IMR-90 (cell line): ENCODE results near the gene GTPBP10. TPM values are rescaled to one million over a fixed set of nuclear protein-coding genes. Genes with fewer than 3 reads are reported as not detected.

Source experiments
- ATAC-seq: fragments of 200-7000 bp; cut with Tn5 transposase; 2 replicates; pipeline ENCODE4 v1.9.1; 2020; ENCODE audit warnings: low read depth, mild to moderate bottlenecking, moderate library complexity
- BruUV-seq: library from RNA; stranded (reverse); fragments of 400-500 nt; replicated peaks from 2 replicates; lab custom pipeline; 2021; lab: Mats Ljungman, UMichigan
- CTCF ChIA-PET: fragments of 300-600 bp; formaldehyde crosslinking; extraction: SDS; loops from one replicate; lab custom pipeline; 2021; ENCODE audit warnings: antibody characterized with exemption; lab: Yijun Ruan, JAX
- POLR2A ChIA-PET: fragments of 300-600 bp; sonication (Branson Sonifier 250); formaldehyde crosslinking; loops from one replicate; lab custom pipeline; 2022; ENCODE audit warnings: antibody characterized with exemption; ENCODE audit not compliant: unreplicated experiment; lab: Charles Lee
- DNase-seq: peaks from one replicate; pipeline ENCODE4 v3.0.0; 2013
- H2AFZ ChIP-seq: replicated peaks from 2 replicates; pipeline ENCODE3; 2013; ENCODE audit warnings: low read length, mild to moderate bottlenecking; ENCODE audit not compliant: poor library complexity
- H2AK5ac ChIP-seq: 2 replicates; pipeline ENCODE4 v1.6.1; 2013; ENCODE audit warnings: low read depth, low read length, inconsistent platforms
- H2AK9ac ChIP-seq: replicated peaks from 2 replicates; pipeline ENCODE3; 2013; ENCODE audit warnings: mild to moderate bottlenecking, low read depth, low read length, moderate library complexity; ENCODE audit not compliant: poor library complexity
- H2BK120ac ChIP-seq: 2 replicates; pipeline ENCODE4 v1.6.1; 2013; ENCODE audit warnings: low read depth, low read length, inconsistent platforms
- H2BK15ac ChIP-seq: 3 replicates; pipeline ENCODE4 v1.6.1; 2013; ENCODE audit warnings: low read depth, low read length, inconsistent platforms
- H2BK20ac ChIP-seq: 2 replicates; pipeline ENCODE4 v1.6.1; 2013; ENCODE audit warnings: low read depth, mild to moderate bottlenecking, inconsistent platforms, low read length, moderate library complexity
- H2BK5ac ChIP-seq: 2 replicates; pipeline ENCODE4 v1.6.1; 2013; ENCODE audit warnings: mild to moderate bottlenecking, low read depth, low read length, inconsistent platforms; ENCODE audit not compliant: poor library complexity, severe bottlenecking
- H3K14ac ChIP-seq: replicated peaks from 2 replicates; pipeline ENCODE4 v1.6.1; 2013; ENCODE audit warnings: low read depth, low read length, inconsistent platforms
- H3K18ac ChIP-seq: 2 replicates; pipeline ENCODE4 v1.6.1; 2013; ENCODE audit warnings: low read depth, low read length, control low read depth
- H3K23ac ChIP-seq: 2 replicates; pipeline ENCODE4 v1.6.1; 2013; ENCODE audit warnings: low read depth, low read length, inconsistent platforms
- H3K27ac ChIP-seq: 2 replicates; pipeline ENCODE4 v1.5.1; 2013; ENCODE audit warnings: mild to moderate bottlenecking, control low read depth, low read length; ENCODE audit not compliant: insufficient read depth
- H3K27me3 ChIP-seq: 2 replicates; pipeline ENCODE4 v1.6.1; 2013; ENCODE audit warnings: low read length; ENCODE audit not compliant: control insufficient read depth, insufficient read depth
- H3K36me3 ChIP-seq: 2 replicates; pipeline ENCODE4 v1.6.1; 2013; ENCODE audit warnings: low read length, mixed read lengths; ENCODE audit not compliant: control insufficient read depth, insufficient read depth
- H3K4ac ChIP-seq: 2 replicates; pipeline ENCODE4 v1.6.1; 2013; ENCODE audit warnings: low read depth, low read length, inconsistent platforms
- H3K4me1 ChIP-seq: 2 replicates; pipeline ENCODE4 v1.6.1; 2013; ENCODE audit warnings: low read length, mixed read lengths; ENCODE audit not compliant: control insufficient read depth, insufficient read depth
- H3K4me2 ChIP-seq: 2 replicates; pipeline ENCODE4 v1.6.1; 2013; ENCODE audit warnings: low read depth, mild to moderate bottlenecking, control low read depth, low read length, moderate library complexity
- H3K4me3 ChIP-seq: 2 replicates; pipeline ENCODE4 v1.5.1; 2013; ENCODE audit warnings: low read depth, mild to moderate bottlenecking, control low read depth, low read length, moderate library complexity; ENCODE audit not compliant: insufficient read depth
- H3K56ac ChIP-seq: 2 replicates; pipeline ENCODE4 v1.6.1; 2013; ENCODE audit warnings: low read length, inconsistent platforms; ENCODE audit not compliant: insufficient read depth; ENCODE audit errors: extremely low read depth
- H3K79me1 ChIP-seq, 2 experiments: 2 replicates each; pipeline ENCODE4 v1.6.1; 2013; ENCODE audit warnings: low read length in 2 of 2, inconsistent platforms in 1 of 2, low read depth in 1 of 2
- H3K9ac ChIP-seq: 2 replicates; pipeline ENCODE4 v1.6.1; 2013; ENCODE audit warnings: low read depth, low read length, control low read depth
- H3K9me1 ChIP-seq: 2 replicates; pipeline ENCODE4 v1.6.1; 2013; ENCODE audit warnings: low read length, inconsistent platforms; ENCODE audit not compliant: insufficient read depth
- H3K9me3 ChIP-seq: 2 replicates; pipeline ENCODE4 v1.6.1; 2013; ENCODE audit warnings: low read length; ENCODE audit not compliant: control insufficient read depth, insufficient read depth
- H4K20me1 ChIP-seq: 2 replicates; pipeline ENCODE4 v1.6.1; 2013; ENCODE audit warnings: low read length, inconsistent platforms; ENCODE audit not compliant: insufficient read depth
- H4K5ac ChIP-seq: 2 replicates; pipeline ENCODE4 v1.6.1; 2013; ENCODE audit warnings: mild to moderate bottlenecking, low read depth, low read length, control low read depth
- H4K8ac ChIP-seq, 2 experiments: 2 replicates each; pipeline ENCODE4 v1.6.1; 2013; ENCODE audit warnings: low read depth in 2 of 2, low read length in 2 of 2, control low read depth in 1 of 2, inconsistent platforms in 1 of 2
- H4K91ac ChIP-seq: 2 replicates; pipeline ENCODE4 v1.6.1; 2013; ENCODE audit warnings: low read depth, low read length, inconsistent platforms; ENCODE audit not compliant: insufficient read depth
- BHLHE40 ChIP-seq: fragments of 150-350 bp; IDR thresholded peaks from 2 replicates; pipeline ENCODE4 v1.6.1; 2016; ENCODE audit warnings: mild to moderate bottlenecking, low read depth, low read length
- CEBPB ChIP-seq: IDR thresholded peaks from 2 replicates; pipeline ENCODE4 v1.6.1; 2012; ENCODE audit warnings: low read depth, low read length, improper control_type of control experiment
- CHD1 ChIP-seq: IDR thresholded peaks from 2 replicates; pipeline ENCODE4 v1.6.1; 2012; ENCODE audit warnings: low read depth, low read length, improper control_type of control experiment
- ELK1 ChIP-seq: fragments of 150-350 bp; IDR thresholded peaks from 2 replicates; pipeline ENCODE4 v1.6.1; 2016; ENCODE audit warnings: low read depth, mild to moderate bottlenecking, low read length, moderate library complexity, borderline replicate concordance
- FOS ChIP-seq: fragments of 150-350 bp; IDR thresholded peaks from 2 replicates; pipeline ENCODE4 v1.6.1; 2016; ENCODE audit warnings: low read depth, low read length
- MAFK ChIP-seq: IDR thresholded peaks from 2 replicates; pipeline ENCODE4 v1.6.1; 2012; ENCODE audit warnings: low read depth, low read length, improper control_type of control experiment
- MAZ ChIP-seq: IDR thresholded peaks from 2 replicates; pipeline ENCODE4 v1.6.1; 2012; ENCODE audit warnings: low read depth, mild to moderate bottlenecking, low read length, improper control_type of control experiment, moderate library complexity, borderline replicate concordance
- MXI1 ChIP-seq: IDR thresholded peaks from 2 replicates; pipeline ENCODE4 v1.6.1; 2012; ENCODE audit warnings: low read depth, mild to moderate bottlenecking, low read length, moderate library complexity, borderline replicate concordance
- NFE2L2 ChIP-seq: fragments of 150-350 bp; IDR thresholded peaks from 2 replicates; pipeline ENCODE4 v1.6.1; 2016; ENCODE audit warnings: low read depth, mild to moderate bottlenecking, low read length
- POLR2A ChIP-seq: IDR thresholded peaks from 2 replicates; pipeline ENCODE4 v1.6.1; 2012; ENCODE audit warnings: mild to moderate bottlenecking, low read depth, low read length
- RAD21 ChIP-seq: IDR thresholded peaks from 2 replicates; pipeline ENCODE4 v1.6.1; 2012; ENCODE audit warnings: low read length, improper control_type of control experiment
- RCOR1 ChIP-seq: IDR thresholded peaks from 2 replicates; pipeline ENCODE4 v1.6.1; 2012; ENCODE audit warnings: mild to moderate bottlenecking, low read length, improper control_type of control experiment; ENCODE audit not compliant: insufficient replicate concordance
- RFX5 ChIP-seq: IDR thresholded peaks from 2 replicates; pipeline ENCODE4 v1.8.0; 2012; ENCODE audit warnings: low read depth, mild to moderate bottlenecking, low read length, moderate library complexity
- SMC3 ChIP-seq: fragments of 150-350 bp; IDR thresholded peaks from 2 replicates; pipeline ENCODE4 v1.6.1; 2016; ENCODE audit warnings: low read depth, mild to moderate bottlenecking, antibody characterized with exemption, low read length, moderate library complexity
- USF2 ChIP-seq: fragments of 150-350 bp; IDR thresholded peaks from 2 replicates; pipeline ENCODE4 v1.6.1; 2017; ENCODE audit warnings: mild to moderate bottlenecking, antibody characterized with exemption, low read length, low read depth
- dilution Hi-C: fragments of 300-500 bp; cut with HindIII; formaldehyde crosslinking; loops from one replicate; pipeline ENCODE4 v1.14.3; 2018; ENCODE audit warnings: low sequenced_read_pairs; ENCODE audit not compliant: unreplicated experiment
- in situ Hi-C: fragments of 300-500 bp; cut with MboI; formaldehyde crosslinking; loops from 3 replicates; pipeline ENCODE4 v1.14.3; 2019; ENCODE audit warnings: low sequenced_read_pairs, inconsistent platforms, mixed read lengths
- intact Hi-C: fragments of 100-400 bp; cut with micrococcal nuclease; formaldehyde crosslinking; loops from 2 replicates; pipeline ENCODE4 v1.10.0; 2022
- polyA plus RNA-seq, 3 experiments: library from polyadenylated mRNA; depleted of rRNA; stranded (reverse); fragments of >200 nt; gene quantifications; 2 replicates each; pipeline ENCODE4 v1.2.3, GENCODE V29; 2012; ENCODE audit warnings: low replicate concordance in 1 of 3
- total RNA-seq: library from RNA; depleted of rRNA; stranded (reverse); fragments of >200 nt; gene quantifications from 2 replicates; pipeline ENCODE4 v1.2.3, GENCODE V29; 2012
- TF ChIP-seq, protein P1 (sequence below): conservative IDR thresholded peaks from 2 replicates; pipeline ENCODE4 v1.5.1; 2012; ENCODE audit warnings: mild to moderate bottlenecking, low read depth, low read length, improper control_type of control experiment

The GTPBP10 gene
- total and polyA plus RNA-seq, 2 of the 4 experiments (the other 2 are of a cell fraction), result 11.5 to 12.8 TPM

GRCh38 chr7:90345016-90345415 is 1.5 kb upstream of the GTPBP10 start:
- Histone ChIP-seq H3K4ac (no peak overlapping the region), H3K14ac (no peak overlapping the region), H3K23ac (no peak overlapping the region), H3K79me1 (peaks cover 10 to 19% of the 10 kb centered on the region in 2 experiments; a peak in 3 of 4 replicates), H3K9me3 (no peaks in the 10 kb centered on the region), H3K27me3 (no peaks in the 10 kb centered on the region), H4K8ac (peak overlapping the region; percentile 87 to 97; a peak in 3 of 4 replicates), H2BK120ac (no peak overlapping the region), H3K9ac (no peak overlapping the region; the same call in 1 of the 2 replicates), H2AK5ac (no peak overlapping the region), H3K4me2 (peak overlapping the region; percentile 86; the same call in 1 of the 2 replicates), H3K4me1 (no peaks in the 10 kb centered on the region; the same call in 1 of the 2 replicates), H3K4me3 (no peak overlapping the region), H3K56ac (no peak overlapping the region), H2AK9ac (no peak overlapping the region), H3K18ac (no peak overlapping the region), H2BK5ac (no peak overlapping the region), H3K36me3 (no peaks in the 10 kb centered on the region), H4K5ac (peak overlapping the region; percentile 79; the same call in 1 of the 2 replicates), H2AFZ (no peak overlapping the region), H3K27ac (no peak overlapping the region), H4K91ac (no peak overlapping the region), H2BK20ac (no peak overlapping the region), H3K9me1 (peaks cover 3% of the 10 kb centered on the region; the same call in 1 of the 2 replicates), H4K20me1 (no peaks in the 10 kb centered on the region), H2BK15ac (no peak overlapping the region)
- dilution Hi-C loops, result no loop called here
- intact Hi-C loops, result no loop called here
- DNase-seq, result no peak
- POLR2A ChIA-PET, result no interaction called here
- BruUV-seq, result no TSS peak
- no peak for TF ChIP-seq NFE2L2
- TF ChIP-seq MAZ, result no peak
- TF ChIP-seq CHD1, result no peak
- no peak for TF ChIP-seq MAFK
- no peak for TF ChIP-seq SMC3
- TF ChIP-seq ELK1, result no peak
- TF ChIP-seq RCOR1, result no peak
- no peak for TF ChIP-seq CEBPB
- no peak for TF ChIP-seq BHLHE40
- no peak for TF ChIP-seq MXI1
- no peak for TF ChIP-seq USF2
- no peak for TF ChIP-seq RFX5
- no peak for TF ChIP-seq FOS
- no peak for TF ChIP-seq POLR2A
- TF ChIP-seq, protein P1, sequence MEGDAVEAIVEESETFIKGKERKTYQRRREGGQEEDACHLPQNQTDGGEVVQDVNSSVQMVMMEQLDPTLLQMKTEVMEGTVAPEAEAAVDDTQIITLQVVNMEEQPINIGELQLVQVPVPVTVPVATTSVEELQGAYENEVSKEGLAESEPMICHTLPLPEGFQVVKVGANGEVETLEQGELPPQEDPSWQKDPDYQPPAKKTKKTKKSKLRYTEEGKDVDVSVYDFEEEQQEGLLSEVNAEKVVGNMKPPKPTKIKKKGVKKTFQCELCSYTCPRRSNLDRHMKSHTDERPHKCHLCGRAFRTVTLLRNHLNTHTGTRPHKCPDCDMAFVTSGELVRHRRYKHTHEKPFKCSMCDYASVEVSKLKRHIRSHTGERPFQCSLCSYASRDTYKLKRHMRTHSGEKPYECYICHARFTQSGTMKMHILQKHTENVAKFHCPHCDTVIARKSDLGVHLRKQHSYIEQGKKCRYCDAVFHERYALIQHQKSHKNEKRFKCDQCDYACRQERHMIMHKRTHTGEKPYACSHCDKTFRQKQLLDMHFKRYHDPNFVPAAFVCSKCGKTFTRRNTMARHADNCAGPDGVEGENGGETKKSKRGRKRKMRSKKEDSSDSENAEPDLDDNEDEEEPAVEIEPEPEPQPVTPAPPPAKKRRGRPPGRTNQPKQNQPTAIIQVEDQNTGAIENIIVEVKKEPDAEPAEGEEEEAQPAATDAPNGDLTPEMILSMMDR, result no peak
- no peak for TF ChIP-seq RAD21
- in situ Hi-C loops, result no loop called here
- no peak for ATAC-seq
- CTCF ChIA-PET, result no interaction called here
